Measurements from ENCODE around the gene R3HDM2.

Gene R3HDM2

GRCh38 chr12:57240926-57241401, 189.9 kb downstream of the R3HDM2 start:
- peaks cover 68% of the 10 kb centered on the region for H3K27me3 ChIP-seq (ENCODE audit: insufficient read depth, insufficient read length)
- TF ChIP-seq YY1 (IDR thresholded peaks at IDR 0.05; ENCODE audit: insufficient read depth, insufficient read length) (no peak), SUZ12 (IDR thresholded peaks at IDR 0.05; ENCODE audit: extremely low read depth, insufficient read depth, insufficient read length) (no peak), ZNF274 (IDR thresholded peaks at IDR 0.05; ENCODE audit: low read depth, low read length) (no peak)
- peak overlapping the region; percentile 9 for H3K9ac ChIP-seq (ENCODE audit: insufficient read length, low read depth)
- H3K4me1 ChIP-seq (ENCODE audit: insufficient read depth, insufficient read length): peaks cover 24% of the 10 kb centered on the region
- peak overlapping the region; percentile 49 for H3K4me3 ChIP-seq (ENCODE audit: insufficient read length, low read depth)
- H3K9me3 ChIP-seq (ENCODE audit: insufficient read depth, low read length): no peaks in the 10 kb centered on the region; the same call in 1 of the 2 replicates
- DNase-seq (ENCODE audit: low read depth, low spot score): no peak
- peaks cover 4% of the 10 kb centered on the region for H3K36me3 ChIP-seq (ENCODE audit: insufficient read depth, insufficient read length, low read length)

DNA sequence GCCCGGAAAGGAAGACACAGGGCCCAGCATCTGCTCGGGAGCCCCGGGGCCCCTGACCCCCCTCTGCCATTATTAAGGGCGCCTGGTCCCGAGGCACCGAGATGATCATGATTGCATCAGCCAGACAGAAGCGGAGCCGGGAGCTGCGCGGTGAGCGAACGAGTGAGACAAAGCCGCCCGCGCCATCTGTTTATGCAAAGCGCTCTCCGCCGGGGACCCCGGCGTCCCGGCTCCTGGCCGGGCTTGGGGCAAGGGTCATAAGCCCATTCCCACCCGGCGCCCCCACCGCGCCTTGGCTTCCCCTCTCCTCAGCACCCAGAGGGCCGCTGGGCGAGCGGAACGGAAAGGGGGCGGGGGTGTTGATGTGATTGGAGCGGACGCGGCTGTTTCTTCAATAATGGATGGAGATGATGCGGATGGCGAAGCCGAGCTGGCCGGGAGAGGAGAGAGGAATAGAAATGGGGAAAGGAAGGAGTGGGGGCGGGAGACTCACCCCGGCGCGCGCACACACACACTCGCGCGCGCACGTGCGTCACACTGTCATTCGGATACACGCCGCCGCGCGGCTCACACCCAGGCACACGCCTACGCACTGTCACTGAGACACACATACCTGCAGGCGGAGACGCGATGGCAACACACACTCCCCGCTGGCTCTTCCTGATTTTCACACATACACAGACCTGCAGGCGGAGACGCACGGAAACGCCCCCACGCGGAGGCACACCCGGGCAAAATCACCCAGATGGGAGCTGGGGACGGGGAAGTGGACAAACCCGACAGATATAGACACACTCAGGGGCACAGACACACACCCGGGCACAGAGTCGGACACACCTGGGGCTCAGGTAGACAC, 190.5 kb downstream of the R3HDM2 start:
- Histone ChIP-seq H3K27me3 (ENCODE audit: insufficient read depth, insufficient read length) (peaks cover 68% of the 10 kb centered on the region), H3K4me3 (ENCODE audit: insufficient read length, low read depth) (peak overlapping the region; percentile 49), H3K9ac (ENCODE audit: insufficient read length, low read depth) (peak overlapping the region; percentile 71), H3K4me1 (ENCODE audit: insufficient read depth, insufficient read length) (peaks cover 24% of the 10 kb centered on the region), H3K36me3 (ENCODE audit: insufficient read depth, insufficient read length, low read length) (peaks cover 10% of the 10 kb centered on the region), H3K9me3 (ENCODE audit: insufficient read depth, low read length) (no peaks in the 10 kb centered on the region; the same call in 1 of the 2 replicates)
- TF ChIP-seq SUZ12 (IDR thresholded peaks at IDR 0.05; ENCODE audit: extremely low read depth, insufficient read depth, insufficient read length): no peak
- DNase-seq (ENCODE audit: low read depth, low spot score): no peak

GRCh38 chr12:57239587-57240065, 191.2 kb downstream of the R3HDM2 start:
- peaks cover 17% of the 10 kb centered on the region for H3K36me3 ChIP-seq (ENCODE audit: insufficient read depth, insufficient read length, low read length)
- peaks cover 26% of the 10 kb centered on the region for H3K4me1 ChIP-seq (ENCODE audit: insufficient read depth, insufficient read length)
- H3K27me3 ChIP-seq (ENCODE audit: insufficient read depth, insufficient read length): peaks cover 68% of the 10 kb centered on the region
- no peaks in the 10 kb centered on the region; the same call in 1 of the 2 replicates for H3K9me3 ChIP-seq (ENCODE audit: insufficient read depth, low read length)
- H3K9ac ChIP-seq (ENCODE audit: insufficient read length, low read depth): peak overlapping the region; percentile 71
- no peak for DNase-seq (ENCODE audit: low read depth, low spot score)
- peak overlapping the region; percentile 49 for H3K4me3 ChIP-seq (ENCODE audit: insufficient read length, low read depth)
- TF ChIP-seq SUZ12 (IDR thresholded peaks at IDR 0.05; ENCODE audit: extremely low read depth, insufficient read depth, insufficient read length): peak; percentile 64
- no peak for TF ChIP-seq YY1 (IDR thresholded peaks at IDR 0.05; ENCODE audit: insufficient read depth, insufficient read length)

DNA sequence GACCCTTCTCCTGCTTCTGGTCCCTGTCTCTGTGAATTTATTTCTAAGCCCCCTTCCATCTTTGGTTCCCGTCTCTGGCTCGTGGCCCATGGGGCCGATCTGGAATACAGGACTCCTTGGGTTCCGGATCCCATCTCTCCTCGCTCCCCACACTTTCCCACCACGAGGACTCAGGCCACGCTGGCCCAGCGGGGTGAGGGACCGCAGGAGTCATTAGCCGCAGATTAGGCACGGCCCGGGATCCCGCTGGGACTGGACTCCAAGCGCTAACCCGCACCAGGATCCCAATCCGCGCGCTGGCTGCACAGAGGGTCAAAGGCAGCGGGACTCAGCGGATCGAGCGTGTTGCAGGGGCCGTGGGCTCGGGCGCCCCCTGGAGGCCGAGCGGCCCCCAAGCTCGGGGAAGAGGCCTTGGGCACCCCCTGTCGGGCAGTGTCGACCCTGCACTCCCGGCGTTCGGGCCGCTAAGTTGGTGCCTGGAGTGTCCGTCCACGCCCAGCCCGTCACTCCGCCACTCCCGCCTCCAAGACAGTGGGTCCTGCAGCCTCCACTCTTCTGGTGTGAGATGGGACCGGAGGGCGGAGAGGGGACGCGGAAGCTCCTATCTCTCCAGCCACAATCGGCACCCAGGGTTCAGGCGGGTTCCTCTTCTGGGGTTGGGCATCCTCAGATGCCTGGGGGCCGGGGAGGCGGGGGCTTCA, 191.8 kb downstream of the R3HDM2 start:
- DNase-seq (ENCODE audit: low read depth, low spot score): peak; percentile 85
- Histone ChIP-seq H3K9ac (ENCODE audit: insufficient read length, low read depth) (peak overlapping the region; percentile 76), H3K27me3 (ENCODE audit: insufficient read depth, insufficient read length) (peaks cover 65% of the 10 kb centered on the region), H3K36me3 (ENCODE audit: insufficient read depth, insufficient read length, low read length) (peaks cover 23% of the 10 kb centered on the region), H3K9me3 (ENCODE audit: insufficient read depth, low read length) (no peaks in the 10 kb centered on the region; the same call in 1 of the 2 replicates), H3K4me3 (ENCODE audit: insufficient read length, low read depth) (peak overlapping the region; percentile 49), H3K4me1 (ENCODE audit: insufficient read depth, insufficient read length) (peaks cover 22% of the 10 kb centered on the region)
- TF ChIP-seq SUZ12 (IDR thresholded peaks at IDR 0.05; ENCODE audit: extremely low read depth, insufficient read depth, insufficient read length): no peak
- no peak for TF ChIP-seq YY1 (IDR thresholded peaks at IDR 0.05; ENCODE audit: insufficient read depth, insufficient read length)

- Histone ChIP-seq H3K4me1 (ENCODE audit: insufficient read depth, insufficient read length) (peaks cover 24% of the 10 kb centered on the region), H3K9ac (ENCODE audit: insufficient read length, low read depth) (peak overlapping the region; percentile 76), H3K4me3 (ENCODE audit: insufficient read length, low read depth) (peak overlapping the region; percentile 49), H3K9me3 (ENCODE audit: insufficient read depth, low read length) (no peaks in the 10 kb centered on the region; the same call in 1 of the 2 replicates), H3K27me3 (ENCODE audit: insufficient read depth, insufficient read length) (peaks cover 62% of the 10 kb centered on the region), H3K36me3 (ENCODE audit: insufficient read depth, insufficient read length, low read length) (peaks cover 31% of the 10 kb centered on the region)
- no peak for DNase-seq (ENCODE audit: low read depth, low spot score)
- TF ChIP-seq SUZ12 (IDR thresholded peaks at IDR 0.05; ENCODE audit: extremely low read depth, insufficient read depth, insufficient read length) (peak; percentile 17), YY1 (IDR thresholded peaks at IDR 0.05; ENCODE audit: insufficient read depth, insufficient read length) (no peak), ZNF274 (IDR thresholded peaks at IDR 0.05; ENCODE audit: low read depth, low read length) (no peak)
Observed at GRCh38 chr12:57237932-57238853, 192.7 kb downstream of the R3HDM2 start.

DNA sequence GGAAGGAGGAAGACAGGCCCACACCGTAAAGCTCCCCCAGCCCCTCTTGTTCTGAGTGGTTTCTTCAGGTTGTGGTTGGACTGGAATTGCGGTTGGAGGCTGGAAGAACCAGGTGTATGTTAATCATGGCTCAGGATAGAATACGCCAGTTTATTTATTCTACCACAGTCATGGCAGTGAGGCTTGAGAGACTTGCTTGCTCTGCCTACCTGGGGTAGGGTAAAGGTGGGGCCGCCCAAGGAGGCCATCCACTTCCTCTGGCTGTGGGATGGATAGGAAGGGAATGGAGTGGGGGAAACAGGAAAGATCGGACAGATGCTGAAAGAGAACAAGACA, 193.3 kb downstream of the R3HDM2 start:
- peaks cover 56% of the 10 kb centered on the region for H3K27me3 ChIP-seq (ENCODE audit: insufficient read depth, insufficient read length)
- no peaks in the 10 kb centered on the region; the same call in 1 of the 2 replicates for H3K9me3 ChIP-seq (ENCODE audit: insufficient read depth, low read length)
- peak overlapping the region; percentile 76 for H3K9ac ChIP-seq (ENCODE audit: insufficient read length, low read depth)
- no peak for DNase-seq (ENCODE audit: low read depth, low spot score)
- peak overlapping the region; percentile 49 for H3K4me3 ChIP-seq (ENCODE audit: insufficient read length, low read depth)
- H3K36me3 ChIP-seq (ENCODE audit: insufficient read depth, insufficient read length, low read length): peaks cover 37% of the 10 kb centered on the region
- H3K4me1 ChIP-seq (ENCODE audit: insufficient read depth, insufficient read length): peaks cover 22% of the 10 kb centered on the region
- TF ChIP-seq ZNF274 (IDR thresholded peaks at IDR 0.05; ENCODE audit: low read depth, low read length) (no peak), YY1 (IDR thresholded peaks at IDR 0.05; ENCODE audit: insufficient read depth, insufficient read length) (no peak), SUZ12 (IDR thresholded peaks at IDR 0.05; ENCODE audit: extremely low read depth, insufficient read depth, insufficient read length) (no peak)
